ENCODE results near the gene CBFA2T2. TPM values are rescaled to one million over a fixed set of nuclear protein-coding genes. Genes with fewer than 3 reads are reported as not detected.
"Not testable (repeated sequence)": the region's sequence is repeated elsewhere in the genome, so short reads cannot be mapped to it uniquely, and the experiment has no call there.

The CBFA2T2 gene
- total RNA-seq, 2 donors from 2014 or later = 14.4 to 15.7 TPM

DNA sequence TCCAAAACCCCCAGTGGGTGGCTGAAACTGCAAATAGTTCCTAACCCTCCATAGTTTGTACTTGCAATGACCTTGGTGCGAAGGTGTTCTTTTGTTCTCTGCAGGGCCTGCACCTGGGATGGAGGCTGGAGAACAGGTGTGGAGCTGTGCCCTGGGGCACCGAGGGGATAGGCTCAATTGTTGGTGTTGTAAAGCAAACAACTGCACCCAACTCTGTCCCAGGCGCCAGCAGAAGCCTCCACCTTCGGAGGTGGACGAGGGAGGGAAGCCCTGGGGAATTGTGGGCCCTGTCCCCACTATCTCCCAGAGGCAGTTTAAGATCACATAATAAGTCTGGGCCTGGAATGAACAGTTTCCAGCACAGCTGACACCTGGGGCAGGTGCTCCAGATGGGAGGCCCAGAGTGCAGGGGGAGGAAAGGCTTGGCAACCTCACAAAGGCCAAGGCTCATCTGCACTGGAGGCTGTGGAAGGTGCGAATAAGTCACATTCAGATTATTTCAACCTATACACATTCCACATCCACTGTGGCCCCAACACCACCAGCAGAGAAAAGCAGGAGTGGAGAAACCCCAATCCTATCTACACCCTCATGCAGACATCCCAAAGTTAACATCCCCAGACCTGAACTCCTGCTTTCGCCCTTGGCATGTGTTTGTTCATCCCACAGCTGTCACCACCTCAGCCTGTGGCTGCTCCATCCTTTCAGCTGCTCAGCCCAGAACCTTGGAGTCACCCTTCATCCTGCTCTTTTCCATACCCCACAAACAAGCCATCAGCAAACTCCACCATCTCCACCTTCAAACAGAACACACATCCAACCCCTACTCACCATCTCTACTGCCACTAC lies 12.3 kb upstream of the CBFA2T2 start:
- Mint-ChIP-seq H3K9me3 (no peaks in the 10 kb centered on the region), H3K4me3 (no peak overlapping the region), H3K4me1 (ENCODE audit: low read depth) (no peaks in the 10 kb centered on the region), H3K27me3 (ENCODE audit: low read depth) (no peaks in the 10 kb centered on the region), H3K36me3 (ENCODE audit: insufficient read depth in 2 of 2) (no peaks in the 10 kb centered on the region), H3K27ac (no peak overlapping the region)
- DNase-seq = no peak
- no peak for ATAC-seq (replicated peaks in 1 of 2)

DNA sequence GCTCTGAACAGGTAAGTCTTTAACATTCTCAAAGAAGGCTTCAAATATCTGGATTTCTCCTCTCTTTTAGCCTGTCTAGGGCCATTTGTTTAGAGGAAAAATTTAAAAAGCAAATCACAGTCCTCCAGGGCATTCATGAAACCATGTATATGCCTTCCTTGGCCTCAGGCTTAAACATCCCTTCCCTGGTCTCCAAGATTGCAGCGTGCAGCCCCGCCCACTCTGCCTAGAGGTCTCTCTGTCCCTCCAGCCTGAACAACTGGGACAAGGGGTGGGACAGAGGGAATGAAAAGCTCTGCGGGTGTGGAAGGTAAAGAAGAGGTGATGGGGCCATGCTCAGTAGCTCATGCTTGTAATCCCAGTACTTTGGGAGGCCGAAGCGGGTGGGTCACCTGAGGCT lies 9.8 kb upstream of the CBFA2T2 start:
- Mint-ChIP-seq H3K4me1 (ENCODE audit: low read depth) (no peaks in the 10 kb centered on the region), H3K4me3 (no peak overlapping the region), H3K36me3 (ENCODE audit: insufficient read depth in 2 of 2) (no peaks in the 10 kb centered on the region), H3K27ac (no peak overlapping the region), H3K9me3 (no peaks in the 10 kb centered on the region), H3K27me3 (ENCODE audit: low read depth) (no peaks in the 10 kb centered on the region)
- no peak for ATAC-seq (replicated peaks in 1 of 2)
- DNase-seq = no peak

DNA sequence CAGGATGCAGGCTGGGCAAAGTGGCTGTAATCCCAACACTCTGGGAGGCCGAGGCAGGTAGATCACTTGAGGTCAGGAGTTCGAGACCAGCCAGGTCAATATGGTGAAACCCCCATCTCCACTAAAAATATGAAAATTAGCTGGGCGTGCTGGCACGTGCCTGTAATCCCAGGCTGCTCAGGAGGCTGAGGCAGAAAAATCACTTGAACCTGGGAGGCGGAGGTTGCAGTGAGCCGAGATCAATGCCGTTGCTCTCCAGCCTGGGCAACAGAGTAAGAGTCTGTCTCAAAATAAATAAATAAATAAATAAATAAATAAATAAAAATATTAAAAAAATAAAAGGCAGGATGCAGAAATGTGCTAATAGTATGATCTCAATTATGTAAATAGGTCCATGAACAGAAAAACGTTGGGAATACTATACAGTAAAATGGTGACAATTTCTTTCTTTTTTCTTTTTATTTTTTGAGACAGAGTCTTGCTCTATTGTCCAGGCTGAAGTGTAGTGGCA lies 8.4 kb upstream of the CBFA2T2 start:
- ATAC-seq (replicated peaks in 1 of 2) = no peak
- H3K4me3 Mint-ChIP-seq = no peak overlapping the region

DNA sequence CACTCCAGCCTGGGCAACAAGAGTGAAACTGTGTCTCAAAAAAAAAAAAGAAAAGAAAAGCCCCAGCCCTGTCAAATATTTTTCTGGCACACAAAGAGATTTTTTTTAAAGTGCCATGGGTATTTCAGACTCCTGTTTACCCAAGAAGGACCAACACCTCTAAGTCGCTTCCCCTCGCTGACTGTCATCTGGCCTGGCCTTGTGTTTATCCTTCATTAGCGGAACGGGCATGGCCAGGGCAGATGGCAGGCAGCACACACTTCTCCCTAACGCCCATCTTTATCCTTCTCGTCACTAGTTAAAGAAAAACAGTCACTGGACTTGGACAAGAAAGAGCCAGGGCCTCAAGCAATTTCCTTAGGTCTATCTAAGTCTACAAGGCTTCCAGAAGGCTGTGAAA lies 7.3 kb upstream of the CBFA2T2 start:
- Mint-ChIP-seq H3K27me3 (ENCODE audit: low read depth) (no peaks in the 10 kb centered on the region), H3K4me3 (no peak overlapping the region), H3K4me1 (ENCODE audit: low read depth) (no peaks in the 10 kb centered on the region), H3K27ac (no peak overlapping the region), H3K9me3 (no peaks in the 10 kb centered on the region), H3K36me3 (ENCODE audit: insufficient read depth in 2 of 2) (no peaks in the 10 kb centered on the region)
- no peak for ATAC-seq (replicated peaks in 1 of 2)
- no peak for DNase-seq

More for the DNA sequence above, 8.4 kb upstream of the CBFA2T2 start:
- Mint-ChIP-seq H3K9me3 (no peaks in the 10 kb centered on the region), H3K27me3 (ENCODE audit: low read depth) (no peaks in the 10 kb centered on the region), H3K4me1 (ENCODE audit: low read depth) (no peaks in the 10 kb centered on the region), H3K27ac (no peak overlapping the region), H3K36me3 (ENCODE audit: insufficient read depth in 2 of 2) (no peaks in the 10 kb centered on the region)
- DNase-seq = no peak

DNA sequence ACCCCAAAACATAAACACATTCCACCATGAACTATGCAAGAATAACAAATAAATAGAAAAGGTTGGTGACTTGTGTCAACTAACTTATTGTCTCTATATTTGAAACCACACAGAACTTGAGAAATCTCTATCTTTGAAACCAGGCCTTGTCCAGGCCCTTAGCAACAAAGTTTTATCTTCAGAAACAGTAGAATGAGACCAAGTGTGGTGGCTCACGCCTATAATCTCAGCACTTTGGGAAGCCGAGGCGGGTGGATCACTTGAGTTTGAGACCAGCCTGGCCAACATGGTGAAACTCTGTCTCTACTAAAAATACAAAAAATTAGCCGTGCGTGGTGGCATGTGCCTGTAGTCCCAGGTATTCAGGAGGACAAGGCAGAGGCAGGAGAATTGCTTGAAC lies 6.7 kb upstream of the CBFA2T2 start:
- H3K9me3 Mint-ChIP-seq; H3K27me3 Mint-ChIP-seq (ENCODE audit: low read depth); ATAC-seq (replicated peaks in 1 of 2); H3K36me3 Mint-ChIP-seq (ENCODE audit: insufficient read depth in 2 of 2); H3K4me1 Mint-ChIP-seq (ENCODE audit: low read depth); DNase-seq; H3K27ac Mint-ChIP-seq; H3K4me3 Mint-ChIP-seq: not testable (repeated sequence)

DNA sequence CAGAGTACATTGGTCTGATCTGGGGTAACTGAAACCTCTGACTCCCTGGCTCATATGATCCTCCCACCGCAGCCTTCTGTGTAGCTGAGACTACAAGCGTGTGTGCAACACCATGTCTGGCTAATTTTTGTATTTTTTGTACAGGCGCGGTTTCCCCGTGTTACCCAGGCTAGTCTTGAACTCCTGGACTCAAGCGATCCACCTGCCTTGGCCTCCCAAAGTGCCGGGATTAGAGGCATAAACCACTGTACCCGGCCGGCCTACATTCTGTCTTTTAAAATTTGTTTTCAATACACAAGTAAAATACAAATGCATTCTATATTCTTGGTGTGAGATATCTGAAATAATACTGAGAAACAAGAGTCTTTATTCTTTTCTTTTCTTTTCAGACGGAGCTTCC lies 1.7 kb upstream of the CBFA2T2 start:
- H3K4me1 Mint-ChIP-seq (ENCODE audit: low read depth) = peaks cover 14% of the 10 kb centered on the region
- no peaks in the 10 kb centered on the region for H3K36me3 Mint-ChIP-seq (ENCODE audit: insufficient read depth in 2 of 2)
- H3K27ac Mint-ChIP-seq = no peak overlapping the region
- ATAC-seq (replicated peaks in 1 of 2) (no peak), DNase-seq (no peak)
- H3K4me3 Mint-ChIP-seq = no peak overlapping the region
- no peaks in the 10 kb centered on the region for H3K27me3 Mint-ChIP-seq (ENCODE audit: low read depth)
- no peaks in the 10 kb centered on the region for H3K9me3 Mint-ChIP-seq

DNA sequence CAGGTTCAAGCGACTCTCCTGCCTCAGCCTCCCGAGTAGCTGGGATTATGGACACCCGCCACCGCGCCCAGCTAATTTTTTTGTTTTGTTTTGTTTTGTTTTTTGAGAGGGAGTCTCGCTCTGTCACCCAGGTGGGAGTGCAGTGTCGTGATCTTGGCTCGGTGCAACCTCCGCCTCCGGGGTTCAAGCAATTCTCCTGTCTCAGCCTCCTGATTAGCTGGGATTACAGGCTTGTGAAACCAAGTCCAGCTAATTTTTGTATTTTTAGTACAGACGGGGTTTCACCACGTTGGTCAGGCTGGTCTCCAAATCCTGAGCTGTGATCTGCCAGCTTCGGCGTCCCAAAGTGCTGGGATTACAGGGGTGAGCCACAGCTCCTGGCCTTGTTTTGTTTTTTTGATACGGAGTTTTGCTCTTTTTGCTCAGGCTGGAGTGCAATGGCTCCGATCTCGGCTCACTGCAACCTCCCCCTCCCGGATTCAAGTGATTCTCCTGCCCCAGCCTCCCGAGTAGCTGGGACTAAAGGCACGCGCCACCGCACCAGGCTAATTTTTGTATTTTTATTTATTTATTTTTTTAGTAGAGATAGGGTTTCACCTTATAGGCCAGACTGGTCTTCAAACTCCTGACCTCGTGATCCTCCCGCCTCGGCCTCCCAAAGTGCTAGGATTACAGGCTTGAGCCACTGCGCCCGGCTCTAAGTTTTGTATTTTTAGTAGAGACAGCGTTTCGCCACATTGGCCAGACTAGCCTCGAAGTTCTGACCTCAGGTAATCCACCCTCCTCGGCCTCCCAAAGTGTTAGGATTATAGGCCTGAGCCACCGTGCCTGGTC lies 1.0 kb upstream of the CBFA2T2 start:
- H3K4me1 Mint-ChIP-seq (ENCODE audit: low read depth) = peaks cover 14% of the 10 kb centered on the region
- not testable (repeated sequence) for H3K9me3 Mint-ChIP-seq; H3K27ac Mint-ChIP-seq; ATAC-seq (replicated peaks in 1 of 2); DNase-seq; H3K27me3 Mint-ChIP-seq (ENCODE audit: low read depth); H3K36me3 Mint-ChIP-seq (ENCODE audit: insufficient read depth in 2 of 2)
- peak overlapping the region in 1 of 2 donors; percentile 52 for H3K4me3 Mint-ChIP-seq

DNA sequence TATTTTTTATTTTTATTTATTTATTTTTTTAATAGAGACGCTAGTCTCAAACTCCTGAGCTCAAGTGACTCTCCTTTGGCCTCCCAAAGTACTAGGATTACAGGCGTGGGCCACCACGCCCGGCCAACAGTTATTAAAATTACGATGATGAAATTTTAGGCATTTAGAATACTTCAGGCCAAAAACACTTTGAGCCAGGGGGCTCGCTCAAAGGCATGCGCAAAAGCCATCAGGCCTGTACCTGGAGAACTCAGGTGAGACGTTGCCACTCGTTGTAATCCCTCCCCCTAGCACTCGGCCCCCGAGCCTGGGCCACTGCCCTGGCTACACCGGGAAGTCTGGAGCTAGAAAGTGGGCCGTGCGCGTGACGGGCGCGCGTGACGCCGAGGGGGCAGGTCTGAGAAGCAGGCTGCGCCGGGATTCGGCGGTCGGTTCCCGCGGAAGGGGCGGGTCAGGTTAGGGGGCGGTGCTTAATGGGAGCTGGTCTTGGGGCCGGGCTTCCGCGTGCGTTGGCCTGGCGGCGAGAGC lies 337 bp upstream of the CBFA2T2 start:
- peak; percentile 99 to 100 for DNase-seq
- Mint-ChIP-seq H3K4me3 (peak overlapping the region; percentile 78 to 86), H3K9me3 (no peaks in the 10 kb centered on the region), H3K27ac (peak overlapping the region; percentile 5), H3K36me3 (ENCODE audit: insufficient read depth in 2 of 2) (no peaks in the 10 kb centered on the region), H3K4me1 (ENCODE audit: low read depth) (peaks cover 14% of the 10 kb centered on the region), H3K27me3 (ENCODE audit: low read depth) (no peaks in the 10 kb centered on the region)
- ATAC-seq (replicated peaks in 1 of 2) = peak; percentile 96 to 97

DNA sequence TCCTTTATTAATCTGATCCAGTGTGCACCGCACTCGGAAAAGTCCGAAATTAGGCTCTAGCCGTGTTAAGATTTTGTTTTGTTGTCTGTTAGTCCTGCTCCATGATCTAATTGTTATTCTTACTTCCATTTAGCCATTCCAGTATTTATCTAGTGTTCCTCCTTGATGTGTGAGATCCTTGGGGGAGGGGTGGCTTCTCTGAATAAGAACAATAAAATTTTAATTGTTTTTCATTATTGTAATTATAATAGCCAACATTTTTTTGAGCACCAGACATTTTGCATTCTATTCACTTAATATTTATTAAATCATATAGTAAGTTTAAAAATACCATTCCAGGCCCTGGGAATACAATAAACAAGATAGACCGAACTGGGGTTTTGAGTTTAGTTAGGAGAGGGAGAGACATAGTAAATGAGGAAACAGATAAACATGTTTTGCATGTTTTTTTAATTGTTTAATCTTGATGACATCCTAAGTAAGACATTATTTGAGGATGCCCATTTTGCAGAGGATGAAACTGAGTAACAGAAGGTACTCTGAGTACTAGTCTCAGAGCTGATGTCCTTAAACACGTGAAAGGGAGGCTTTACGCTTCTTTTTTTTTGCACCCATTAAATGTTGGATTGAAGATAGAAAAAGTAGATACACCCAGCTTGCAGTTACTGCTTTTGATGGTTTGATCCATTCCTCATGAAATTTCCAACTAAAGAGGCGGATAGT lies 1.2 kb downstream of the CBFA2T2 start:
- Mint-ChIP-seq H3K4me1 (ENCODE audit: low read depth) (peaks cover 14% of the 10 kb centered on the region), H3K4me3 (peak overlapping the region; percentile 78 to 86), H3K9me3 (no peaks in the 10 kb centered on the region), H3K27me3 (ENCODE audit: low read depth) (no peaks in the 10 kb centered on the region), H3K27ac (peak overlapping the region; percentile 5), H3K36me3 (ENCODE audit: insufficient read depth in 2 of 2) (no peaks in the 10 kb centered on the region)
- DNase-seq = no peak
- ATAC-seq (replicated peaks in 1 of 2) = no peak

DNA sequence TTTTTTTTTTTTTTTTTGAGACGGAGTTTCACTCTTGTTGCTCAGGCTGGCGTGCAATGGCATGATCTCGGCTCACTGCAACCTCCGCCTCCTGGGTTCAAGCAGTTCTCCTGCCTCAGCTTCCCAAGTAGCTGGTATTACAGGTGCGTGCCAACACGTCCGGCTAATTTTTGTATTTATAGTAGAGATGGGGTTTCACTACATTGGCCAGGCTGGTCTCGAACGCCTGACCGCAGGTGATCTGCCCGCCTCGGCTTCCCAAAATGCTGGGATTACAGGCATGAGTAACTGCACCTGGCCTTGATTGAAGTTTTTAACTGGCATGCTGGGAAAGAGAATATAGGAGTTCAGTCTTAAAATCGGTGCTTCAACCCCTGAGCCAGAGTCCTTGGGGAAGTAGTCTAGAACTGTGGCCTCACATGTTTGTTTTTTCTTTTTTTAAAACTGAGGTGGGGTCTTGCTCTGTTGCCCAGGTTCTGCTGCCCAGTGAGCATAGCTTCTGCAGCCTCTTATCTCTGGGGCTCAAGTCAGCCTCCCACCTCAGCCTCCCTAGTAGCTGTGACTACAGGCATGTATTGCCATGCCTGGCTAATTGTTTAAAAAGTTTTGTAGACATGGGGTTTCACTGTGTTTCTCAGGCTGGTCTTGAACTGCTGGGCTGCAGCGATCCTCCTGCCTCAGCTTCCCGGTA lies 3.3 kb downstream of the CBFA2T2 start:
- DNase-seq (no peak), ATAC-seq (replicated peaks in 1 of 2) (no peak)
- Mint-ChIP-seq H3K4me3 (no peak overlapping the region), H3K4me1 (ENCODE audit: low read depth) (peaks cover 14% of the 10 kb centered on the region), H3K27ac (no peak overlapping the region), H3K36me3 (ENCODE audit: insufficient read depth in 2 of 2) (no peaks in the 10 kb centered on the region), H3K27me3 (ENCODE audit: low read depth) (no peaks in the 10 kb centered on the region), H3K9me3 (no peaks in the 10 kb centered on the region)

DNA sequence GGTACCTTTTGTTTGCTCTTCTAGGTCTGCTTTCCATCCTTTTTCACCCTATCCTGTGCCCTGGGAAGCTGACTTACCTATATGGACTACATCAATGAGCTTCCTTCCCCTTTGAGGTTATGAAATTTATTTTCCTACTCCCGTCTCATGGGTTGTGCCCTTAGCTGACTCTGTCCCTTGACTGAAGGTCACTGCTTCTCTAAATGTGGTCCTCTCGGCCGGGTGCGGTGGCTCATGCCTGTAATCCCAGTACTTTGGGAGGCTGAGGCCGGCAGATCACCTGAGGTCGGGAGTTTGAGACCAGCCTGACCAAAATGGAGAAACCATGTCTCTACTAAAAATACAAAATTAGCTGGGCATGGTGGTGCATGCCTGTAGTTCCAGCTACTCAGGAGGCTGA lies 6.9 kb downstream of the CBFA2T2 start:
- not testable (repeated sequence) for H3K4me3 Mint-ChIP-seq; DNase-seq; H3K4me1 Mint-ChIP-seq (ENCODE audit: low read depth); H3K9me3 Mint-ChIP-seq; H3K36me3 Mint-ChIP-seq (ENCODE audit: insufficient read depth in 2 of 2); ATAC-seq (replicated peaks in 1 of 2); H3K27me3 Mint-ChIP-seq (ENCODE audit: low read depth); H3K27ac Mint-ChIP-seq

DNA sequence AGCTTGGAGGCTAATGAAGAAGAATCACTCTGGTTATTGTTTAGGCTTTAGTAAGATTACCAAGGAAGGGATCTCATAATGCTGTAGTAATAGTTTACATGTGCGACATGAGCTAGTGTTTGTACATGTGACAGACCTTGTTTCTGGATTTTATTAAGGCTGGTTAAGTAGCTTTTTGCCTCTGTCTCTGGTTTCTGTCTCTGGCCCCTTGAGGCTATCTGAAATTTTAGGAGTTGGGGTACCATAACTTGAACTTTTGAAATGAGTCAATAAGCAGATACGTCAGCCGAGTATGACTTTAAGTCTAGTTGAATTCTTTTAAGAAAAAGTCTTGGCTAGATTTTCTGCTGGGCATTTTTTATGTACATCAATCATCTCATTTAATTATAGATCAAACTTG lies 9.5 kb downstream of the CBFA2T2 start:
- ATAC-seq (replicated peaks in 1 of 2) (no peak), DNase-seq (no peak)
- no peaks in the 10 kb centered on the region for H3K9me3 Mint-ChIP-seq
- no peaks in the 10 kb centered on the region for H3K27me3 Mint-ChIP-seq (ENCODE audit: low read depth)
- no peaks in the 10 kb centered on the region for H3K4me1 Mint-ChIP-seq (ENCODE audit: low read depth)
- H3K36me3 Mint-ChIP-seq (ENCODE audit: insufficient read depth in 2 of 2) = no peaks in the 10 kb centered on the region
- H3K27ac Mint-ChIP-seq = no peak overlapping the region
- H3K4me3 Mint-ChIP-seq = no peak overlapping the region
